HUES6 (cell line): ENCODE data around the gene ZNF574.

ENCODE experiments used
- H3K27ac ChIP-seq: 2 replicates; pipeline ENCODE4 v1.7.0; 2013; ENCODE audit warnings: low read depth, mild to moderate bottlenecking, low read length, inconsistent platforms
- H3K27me3 ChIP-seq: 2 replicates; pipeline ENCODE4 v1.6.1; 2013; ENCODE audit warnings: low read length; ENCODE audit not compliant: control insufficient read depth, insufficient read depth
- H3K36me3 ChIP-seq: 2 replicates; pipeline ENCODE4 v1.6.1; 2013; ENCODE audit warnings: low read length; ENCODE audit not compliant: control insufficient read depth, insufficient read depth
- H3K4me1 ChIP-seq: 2 replicates; pipeline ENCODE4 v1.6.1; 2013; ENCODE audit warnings: low read length; ENCODE audit not compliant: control insufficient read depth, insufficient read depth
- H3K4me3 ChIP-seq: 2 replicates; pipeline ENCODE4 v1.5.1; 2013; ENCODE audit warnings: low read depth, low read length
- H3K9ac ChIP-seq: one replicate; pipeline ENCODE4 v1.6.1; 2013; ENCODE audit warnings: mild to moderate bottlenecking, low read length
- H3K9me3 ChIP-seq: 2 replicates; pipeline ENCODE4 v1.6.1; 2013; ENCODE audit warnings: low read depth, low read length; ENCODE audit not compliant: control insufficient read depth, insufficient read depth

Gene ZNF574

GRCh38 chr19:42117076-42117475 lies 41.1 kb downstream of the ZNF574 start:
- Histone ChIP-seq H3K9ac (no peak overlapping the region), H3K4me3 (no peak overlapping the region), H3K9me3 (no peaks in the 10 kb centered on the region), H3K4me1 (peaks cover 36% of the 10 kb centered on the region), H3K27ac (no peak overlapping the region), H3K36me3 (no peaks in the 10 kb centered on the region), H3K27me3 (no peaks in the 10 kb centered on the region)

GRCh38 chr19:42120276-42120980 lies 44.5 kb downstream of the ZNF574 start:
- Histone ChIP-seq H3K4me3 (no peak overlapping the region), H3K4me1 (peaks cover 13% of the 10 kb centered on the region), H3K36me3 (no peaks in the 10 kb centered on the region), H3K9ac (no peak overlapping the region), H3K9me3 (no peaks in the 10 kb centered on the region), H3K27me3 (no peaks in the 10 kb centered on the region), H3K27ac (no peak overlapping the region)

GRCh38 chr19:42121036-42121621 lies 45.2 kb downstream of the ZNF574 start:
- Histone ChIP-seq H3K36me3 (no peaks in the 10 kb centered on the region), H3K9ac (no peak overlapping the region), H3K4me1 (peaks cover 15% of the 10 kb centered on the region), H3K9me3 (no peaks in the 10 kb centered on the region), H3K4me3 (no peak overlapping the region), H3K27ac (no peak overlapping the region), H3K27me3 (no peaks in the 10 kb centered on the region)

- H3K9ac ChIP-seq: no peak overlapping the region
- no peaks in the 10 kb centered on the region for H3K9me3 ChIP-seq
- H3K4me3 ChIP-seq: no peak overlapping the region
- H3K4me1 ChIP-seq: peaks cover 15% of the 10 kb centered on the region
- no peaks in the 10 kb centered on the region for H3K27me3 ChIP-seq
- H3K27ac ChIP-seq: no peak overlapping the region
- no peaks in the 10 kb centered on the region for H3K36me3 ChIP-seq
These were observed 45.7 kb downstream of the ZNF574 start for GRCh38 chr19:42121656-42122069.

- Histone ChIP-seq H3K4me3 (no peak overlapping the region), H3K9me3 (no peaks in the 10 kb centered on the region), H3K4me1 (peaks cover 15% of the 10 kb centered on the region), H3K27ac (no peak overlapping the region), H3K27me3 (no peaks in the 10 kb centered on the region), H3K9ac (no peak overlapping the region), H3K36me3 (no peaks in the 10 kb centered on the region)
These were observed 47.0 kb downstream of the ZNF574 start for GRCh38 chr19:42122691-42123607.

- H3K27ac ChIP-seq: no peak overlapping the region
- no peak overlapping the region for H3K4me3 ChIP-seq
- H3K4me1 ChIP-seq: peaks cover 15% of the 10 kb centered on the region
- H3K9ac ChIP-seq: no peak overlapping the region
- no peaks in the 10 kb centered on the region for H3K36me3 ChIP-seq
- no peaks in the 10 kb centered on the region for H3K27me3 ChIP-seq
- no peaks in the 10 kb centered on the region for H3K9me3 ChIP-seq
These were observed 47.8 kb downstream of the ZNF574 start for GRCh38 chr19:42123765-42124164.

- Histone ChIP-seq H3K9ac (no peak overlapping the region), H3K27me3 (no peaks in the 10 kb centered on the region), H3K4me3 (no peak overlapping the region), H3K9me3 (no peaks in the 10 kb centered on the region), H3K27ac (no peak overlapping the region), H3K36me3 (no peaks in the 10 kb centered on the region), H3K4me1 (peaks cover 15% of the 10 kb centered on the region)
These were observed 48.5 kb downstream of the ZNF574 start for GRCh38 chr19:42124386-42124901.

GRCh38 chr19:42125536-42125935 lies 49.6 kb downstream of the ZNF574 start:
- H3K36me3 ChIP-seq: no peaks in the 10 kb centered on the region
- H3K9me3 ChIP-seq: no peaks in the 10 kb centered on the region
- H3K27me3 ChIP-seq: no peaks in the 10 kb centered on the region
- no peak overlapping the region for H3K4me3 ChIP-seq
- H3K9ac ChIP-seq: no peak overlapping the region
- no peak overlapping the region for H3K27ac ChIP-seq
- peaks cover 15% of the 10 kb centered on the region for H3K4me1 ChIP-seq

- no peaks in the 10 kb centered on the region for H3K9me3 ChIP-seq
- no peak overlapping the region for H3K4me3 ChIP-seq
- H3K4me1 ChIP-seq: peaks cover 6% of the 10 kb centered on the region
- H3K36me3 ChIP-seq: no peaks in the 10 kb centered on the region
- H3K27ac ChIP-seq: no peak overlapping the region
- H3K9ac ChIP-seq: no peak overlapping the region
- H3K27me3 ChIP-seq: peaks cover 5% of the 10 kb centered on the region
These were observed 50.6 kb downstream of the ZNF574 start for GRCh38 chr19:42126574-42126973.

- Histone ChIP-seq H3K4me3 (no peak overlapping the region), H3K9ac (no peak overlapping the region), H3K9me3 (no peaks in the 10 kb centered on the region), H3K4me1 (peaks cover 12% of the 10 kb centered on the region; the same call in 1 of the 2 replicates), H3K27me3 (peaks cover 31% of the 10 kb centered on the region), H3K27ac (no peak overlapping the region), H3K36me3 (no peaks in the 10 kb centered on the region)
These were observed 53.7 kb downstream of the ZNF574 start for GRCh38 chr19:42129399-42130253.
